Spleen (tissue), 11 donors: Measurements from ENCODE around the gene NOS1AP. TPM values are rescaled to one million over a fixed set of nuclear protein-coding genes. Genes with fewer than 3 reads are reported as not detected.

Experiments
- DNase-seq: peaks from one replicate; pipeline ENCODE4 v3.0.0-alpha.2; 2020
- H3K27ac ChIP-seq, 8 donors: fragments of 200-600 bp; sonication (generic) in 7 of 8; 1 replicate in 4 of 8; 2 replicates in 4 of 8; pipeline versions ENCODE4 v1.5.0 to v1.8.0; 2016 to 2021; ENCODE audit warnings: inconsistent platforms in 4 of 8, mild to moderate bottlenecking in 4 of 8, moderate library complexity in 1 of 8
- H3K27me3 ChIP-seq, 7 donors: fragments of 200-600 bp; sonication (generic) in 6 of 7; replicated peaks in 1 of 7; 1 replicate in 4 of 7; 2 replicates in 3 of 7; pipeline versions ENCODE4 v1.5.0 to v1.8.0; 2016 to 2021; ENCODE audit warnings: inconsistent platforms in 3 of 7, mild to moderate bottlenecking in 1 of 7
- H3K36me3 ChIP-seq, 6 donors: fragments of 200-600 bp; sonication (generic) in 5 of 6; 1 replicate in 4 of 6; 2 replicates in 2 of 6; pipeline versions ENCODE4 v1.5.0 to v1.8.0; 2016 to 2021; ENCODE audit warnings: inconsistent platforms in 2 of 6
- H3K4me1 ChIP-seq, 6 donors: fragments of 200-600 bp; sonication (generic) in 5 of 6; 1 replicate in 3 of 6; 2 replicates in 3 of 6; pipeline versions ENCODE4 v1.5.0 to v1.8.0; 2016 to 2021; ENCODE audit warnings: inconsistent platforms in 3 of 6
- H3K4me3 ChIP-seq, 8 donors: fragments of 200-600 bp; sonication (generic) in 7 of 8; 1 replicate in 4 of 8; 2 replicates in 4 of 8; pipeline versions ENCODE4 v1.5.0 to v1.8.0; 2016 to 2021; ENCODE audit warnings: inconsistent platforms in 4 of 8, mild to moderate bottlenecking in 4 of 8, moderate library complexity in 2 of 8
- H3K9me3 ChIP-seq, 8 donors: fragments of 200-600 bp; sonication (generic) in 7 of 8; 1 replicate in 4 of 8; 2 replicates in 4 of 8; pipeline versions ENCODE4 v1.5.0 to v1.8.0; 2016 to 2021; ENCODE audit warnings: inconsistent platforms in 4 of 8
- CTCF ChIP-seq, 11 experiments: fragments of 200-600 bp in 7 of 11; fragments of 450-650 bp in 4 of 11; sonication (generic) in 4 of 11; IDR thresholded peaks in 8 of 11; conservative IDR thresholded peaks in 3 of 11; 1 replicate in 7 of 11; 2 replicates in 4 of 11; pipeline versions ENCODE4 v1.4.0 to v1.8.0; 2016 to 2021; ENCODE audit warnings: antibody characterized with exemption in 11 of 11, inconsistent platforms in 4 of 11, mild to moderate bottlenecking in 1 of 11
- POLR2A ChIP-seq, 3 donors: fragments of 450-650 bp; IDR thresholded peaks; one replicate each; pipeline ENCODE4 v1.5.1; 2017; ENCODE audit warnings: antibody characterized with exemption in 3 of 3, mild to moderate bottlenecking in 1 of 3
- POLR2AphosphoS5 ChIP-seq, 3 donors: sonication (generic); formaldehyde crosslinking; IDR thresholded peaks; one replicate each; pipeline ENCODE4 v1.5.1; 2017; ENCODE audit warnings: antibody characterized with exemption in 3 of 3
- WGBS, 5 donors: extraction: QIAGEN DNeasy Blood & Tissue Kit in 3 of 5; methylation state at CpG; one replicate each; pipeline versions ENCODE4 v1.1.5 to v1.1.7; 2013 to 2018; 5-methylcytosine and 5-hydroxymethylcytosine counted together
- intact Hi-C: fragments of 100-400 bp; cut with DNase I; formaldehyde crosslinking; loops from one replicate; pipeline ENCODE4 v1.15.0; 2023; ENCODE audit warnings: low total_unique reads
- polyA plus RNA-seq, 3 donors: library from polyadenylated mRNA; stranded (reverse); fragments of 200-250 nt; gene quantifications; one replicate each; pipeline ENCODE4 v1.2.1, GENCODE V29; 2013
- total RNA-seq, 7 donors: library from RNA; depleted of rRNA in 3 of 7; stranded (reverse); fragments of >200 nt in 3 of 7; fragmentation: NEBNext Ultra II Directional in 4 of 7; extraction: Animal tissue kit (Norgen Biotek cat#: 25700) in 4 of 7; gene quantifications; one replicate each; pipeline versions ENCODE4 v1.1.0 to v1.2.1, GENCODE V29; 2016 to 2021
- donor health status: healthy with polysubstance abuse.
- donor health status: DM: no; HTN: no; CAD: no; lungs with moderate emphysema.
- donor health status: DM: no; HTN: no; CAD: no.
- donor health status: Bipolar disorder and iron deficiency.
- donor health status: healthy.
- donor health status: DM: no; HTN: no; CAD: no.
- donor health status: DM: yes; HTN: yes; CAD: no.

NOS1AP gene
- total and polyA plus RNA-seq, 10 donors: 0.16 to 1.7 (median 0.60) TPM; not detected in 2

GRCh38 chr1:162023181-162023546, 46.3 kb upstream of the NOS1AP start:
- no peak for TF ChIP-seq CTCF (IDR thresholded peaks at IDR 0.05 in 8 of 11, conservative IDR thresholded peaks at IDR 0.05 in 3 of 11)
- TF ChIP-seq POLR2A (IDR thresholded peaks at IDR 0.05): no peak
- TF ChIP-seq POLR2AphosphoS5 (IDR thresholded peaks at IDR 0.05): no peak
- peak overlapping the region in 3 of 8 donors; percentile 37 to 59 (median 53) for H3K27ac ChIP-seq
- no peaks in the 10 kb centered on the region for H3K9me3 ChIP-seq
- H3K36me3 ChIP-seq: no peaks in the 10 kb centered on the region
- H3K4me1 ChIP-seq: peaks cover 0 to 22% (median 16%) of the 10 kb centered on the region in 6 donors
- H3K27me3 ChIP-seq: peaks cover 0 to 51% (median 17%) of the 10 kb centered on the region in 7 donors
- 35 to 51% (median 46%) methylated on average over 18 to 20 of the region's 20 CpGs for WGBS, 5 donors
- peak overlapping the region; percentile 30 to 72 (median 54) for H3K4me3 ChIP-seq
- no peak for DNase-seq
- intact Hi-C loops: no loop called here

DNA sequence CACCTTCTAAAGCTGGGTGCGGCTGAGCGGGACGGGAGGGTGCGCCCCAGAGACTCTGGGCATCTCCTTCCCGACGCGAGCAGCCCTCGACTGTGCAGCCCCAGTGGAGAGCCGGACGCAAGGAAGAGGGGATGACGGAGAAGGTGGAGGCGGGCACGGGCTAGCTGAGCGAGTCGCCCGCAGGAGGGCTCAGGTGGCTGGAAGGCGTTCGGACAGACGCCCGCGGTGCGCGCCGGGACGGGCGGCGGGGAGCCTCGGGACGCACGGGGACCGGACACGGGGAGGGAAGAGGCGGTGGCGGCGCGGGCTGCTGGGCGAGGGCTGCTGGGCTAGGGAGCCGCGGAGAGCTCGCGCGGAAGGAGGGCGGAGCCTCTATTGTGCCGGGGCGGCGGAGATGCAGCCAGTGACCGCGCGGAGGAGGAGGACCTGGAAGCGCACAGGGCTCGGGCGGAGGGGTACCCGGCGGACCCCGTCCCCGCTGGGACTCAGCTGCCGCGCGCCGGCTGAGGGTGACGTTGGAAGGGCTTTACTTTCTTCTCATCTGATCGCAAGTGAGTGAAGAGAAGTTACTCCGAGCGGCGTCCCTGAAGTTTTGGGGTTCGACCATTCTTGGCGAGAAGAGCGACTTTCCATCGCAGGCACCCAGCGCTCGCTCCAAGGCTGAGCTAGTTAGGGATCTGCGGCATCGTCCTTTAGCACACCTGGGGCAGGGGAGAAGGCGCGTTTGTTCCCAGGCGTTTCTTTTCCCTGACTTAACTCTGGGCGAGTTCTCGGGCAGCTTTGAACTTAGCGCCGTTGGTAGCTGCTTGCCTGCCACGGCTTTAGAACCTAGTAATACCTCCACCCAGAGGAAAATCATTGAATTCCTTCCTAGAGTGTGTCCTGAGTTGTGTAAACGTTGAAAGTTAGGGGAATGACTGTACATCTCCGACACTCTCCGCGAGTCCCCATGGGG, 45.7 kb upstream of the NOS1AP start, which contains the start of gene OLFML2B:
Gene OLFML2B, minus strand, starts transcription at position 323 of the 955 bp plus-strand sequence. CDS start 439 bp downstream, outside the sequence.
- WGBS, 5 donors: 0 to 2% (median 1%) methylated on average over 47 to 85 of the region's 85 CpGs
- Histone ChIP-seq H3K9me3 (no peaks in the 10 kb centered on the region), H3K27me3 (peaks cover 0 to 57% (median 17%) of the 10 kb centered on the region in 7 donors), H3K27ac (peak within 1 kb of the TSS in 4 of 8 donors; percentile 27 to 59 (median 45)), H3K36me3 (no peaks in the 10 kb centered on the region), H3K4me1 (peaks cover 0 to 22% (median 16%) of the 10 kb centered on the region in 6 donors), H3K4me3 (peak within 1 kb of the TSS; percentile 30 to 72 (median 54))
- TF ChIP-seq POLR2A (IDR thresholded peaks at IDR 0.05) (no peak), POLR2AphosphoS5 (IDR thresholded peaks at IDR 0.05) (peak in 2 of 3 donors; percentile 60 to 70)
- peak; percentile 88 for DNase-seq
- intact Hi-C loops: no loop called here

DNA sequence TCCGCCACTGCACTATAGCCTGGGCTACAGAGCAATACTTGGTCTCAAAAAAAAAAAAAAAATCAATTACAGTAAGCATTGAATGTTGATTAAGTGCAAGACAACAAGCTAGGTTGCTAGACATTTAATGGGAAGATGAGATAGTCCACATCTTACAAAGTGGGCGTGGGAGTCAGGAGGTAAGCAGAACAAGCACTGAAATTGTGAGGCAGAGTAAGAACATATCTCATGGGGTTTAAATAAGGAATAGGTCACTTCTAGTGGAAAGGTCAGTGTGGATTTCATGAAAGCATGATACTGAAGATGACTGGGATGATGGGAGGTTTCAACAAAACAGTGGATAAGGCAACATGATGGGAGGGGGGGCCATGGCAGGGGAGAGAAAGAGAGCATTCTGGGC, 44.0 kb upstream of the NOS1AP start:
- peaks cover 0 to 22% (median 16%) of the 10 kb centered on the region in 6 donors for H3K4me1 ChIP-seq
- no peak for DNase-seq
- 88 to 97% (median 94%) methylated on average over 2 of the region's 2 CpGs for WGBS, 5 donors
- H3K9me3 ChIP-seq: no peaks in the 10 kb centered on the region
- H3K27ac ChIP-seq: no peak overlapping the region
- intact Hi-C loops: no loop called here
- H3K4me3 ChIP-seq: no peak overlapping the region
- TF ChIP-seq CTCF (IDR thresholded peaks at IDR 0.05 in 8 of 11, conservative IDR thresholded peaks at IDR 0.05 in 3 of 11): no peak
- no peak for TF ChIP-seq POLR2A (IDR thresholded peaks at IDR 0.05)
- no peak for TF ChIP-seq POLR2AphosphoS5 (IDR thresholded peaks at IDR 0.05)
- H3K27me3 ChIP-seq: peaks cover 0 to 67% (median 17%) of the 10 kb centered on the region in 7 donors
- no peaks in the 10 kb centered on the region for H3K36me3 ChIP-seq

GRCh38 chr1:162026881-162027280, 42.6 kb upstream of the NOS1AP start:
- Histone ChIP-seq H3K36me3 (no peaks in the 10 kb centered on the region), H3K27me3 (peaks cover 0 to 69% (median 17%) of the 10 kb centered on the region in 7 donors), H3K4me1 (peaks cover 0 to 22% (median 16%) of the 10 kb centered on the region in 6 donors), H3K9me3 (no peaks in the 10 kb centered on the region), H3K27ac (peak overlapping the region in 1 of 8 donors; percentile 66), H3K4me3 (no peak overlapping the region)
- TF ChIP-seq CTCF (IDR thresholded peaks at IDR 0.05 in 8 of 11, conservative IDR thresholded peaks at IDR 0.05 in 3 of 11): no peak
- no peak for TF ChIP-seq POLR2A (IDR thresholded peaks at IDR 0.05)
- no peak for TF ChIP-seq POLR2AphosphoS5 (IDR thresholded peaks at IDR 0.05)
- no peak for DNase-seq
- intact Hi-C loops: no loop called here
- WGBS, 5 donors: 64 to 83% (median 76%) methylated on average over 2 of the region's 2 CpGs
